Caco-2 (cell line): ENCODE measurements around the gene C18orf63. TPM values are rescaled to one million over a fixed set of nuclear protein-coding genes. Genes with fewer than 3 reads are reported as not detected.
"Not testable (repeated sequence)": the region's sequence is repeated elsewhere in the genome, so short reads cannot be mapped to it uniquely, and the experiment has no call there.

Source experiments
- BruUV-seq: library from RNA; stranded (reverse); fragments of 400-500 nt; replicated peaks from 2 replicates; lab custom pipeline; 2021; lab: Mats Ljungman, UMichigan
- CTCF ChIA-PET: fragments of 300-600 bp; sonication (Branson Sonifier 250); formaldehyde crosslinking; loops from one replicate; lab custom pipeline; 2022; ENCODE audit warnings: antibody characterized with exemption; lab: Charles Lee
- POLR2A ChIA-PET: fragments of 300-600 bp; sonication (Branson Sonifier 250); formaldehyde crosslinking; loops from one replicate; lab custom pipeline; 2022; ENCODE audit warnings: antibody characterized with exemption; lab: Charles Lee
- DNase-seq, 2 experiments: peaks; one replicate each; pipeline versions ENCODE4 v3.0.0 to v3.0.0-alpha.2; 2020 to 2022
- H3K27me3 ChIP-seq: replicated peaks from 2 replicates; pipeline ENCODE4 v1.6.0; 2011; ENCODE audit warnings: low read length; ENCODE audit not compliant: control insufficient read depth, insufficient read depth
- H3K36me3 ChIP-seq: 2 replicates; pipeline ENCODE4 v1.5.1; 2011; ENCODE audit warnings: low read length; ENCODE audit not compliant: control insufficient read depth, insufficient read depth
- H3K4me1 ChIP-seq: fragments of 250-450 bp; sonication (Bioruptor Pico); 2 replicates; pipeline ENCODE4 v1.5.1; 2020; ENCODE audit warnings: mild to moderate bottlenecking
- H3K4me3 ChIP-seq: 2 replicates; pipeline ENCODE4 v1.5.1; 2011; ENCODE audit warnings: low read depth, mild to moderate bottlenecking, control low read depth, low read length
- H3K9me3 ChIP-seq: fragments of 250-450 bp; sonication (Bioruptor Pico); 2 replicates; pipeline ENCODE4 v1.5.1; 2020; ENCODE audit warnings: mild to moderate bottlenecking, moderate library complexity
- H3K27ac Mint-ChIP-seq: one replicate; pipeline ENCODE4 v1.8.0; 2022; ENCODE audit warnings: mixed read lengths; ENCODE audit not compliant: unreplicated experiment
- H3K27me3 Mint-ChIP-seq: one replicate; pipeline ENCODE4 v1.8.0; 2022; ENCODE audit warnings: mixed read lengths; ENCODE audit not compliant: insufficient read depth, unreplicated experiment
- H3K36me3 Mint-ChIP-seq: one replicate; pipeline ENCODE4 v1.8.0; 2022; ENCODE audit warnings: mild to moderate bottlenecking, mixed read lengths; ENCODE audit not compliant: insufficient read depth, unreplicated experiment
- H3K4me1 Mint-ChIP-seq: one replicate; pipeline ENCODE4 v1.8.0; 2022; ENCODE audit warnings: low read depth, mixed read lengths; ENCODE audit not compliant: unreplicated experiment
- H3K4me3 Mint-ChIP-seq: one replicate; pipeline ENCODE4 v1.8.0; 2022; ENCODE audit warnings: mild to moderate bottlenecking, moderate library complexity, mixed read lengths; ENCODE audit not compliant: unreplicated experiment
- H3K9me3 Mint-ChIP-seq: one replicate; pipeline ENCODE4 v1.8.0; 2022; ENCODE audit warnings: mixed read lengths; ENCODE audit not compliant: unreplicated experiment
- CTCF ChIP-seq, 2 experiments: fragments of 200-600 bp in 1 of 2; IDR thresholded peaks; 1 replicate in 1 of 2; 2 replicates in 1 of 2; pipeline versions ENCODE4 v1.5.1 to v1.8.0; 2011 to 2022; ENCODE audit warnings: antibody characterized with exemption in 1 of 2, control low read depth in 1 of 2, inconsistent platforms in 1 of 2, low read depth in 1 of 2, low read length in 1 of 2, mild to moderate bottlenecking in 1 of 2, moderate library complexity in 1 of 2; ENCODE audit not compliant: insufficient read depth in 1 of 2, severe bottlenecking in 1 of 2, unreplicated experiment in 1 of 2
- intact Hi-C: fragments of 100-400 bp; cut with micrococcal nuclease; formaldehyde crosslinking; loops from one replicate; pipeline ENCODE4 v1.10.0; 2022; ENCODE audit not compliant: unreplicated experiment
- total RNA-seq: library from RNA; stranded (reverse); gene quantifications from 2 replicates; pipeline ENCODE4 v1.2.3, GENCODE V29; 2022

C18orf63 gene
- total RNA-seq, 1 experiment from 2014 or later: not detected

- CTCF ChIA-PET: interaction anchor here (1.1 kb wide), 1 partner anchor 33 kb away, joined by 3 read pairs; no protein-coding TSS in a partner anchor
- H3K27ac Mint-ChIP-seq: no peak overlapping the region
- no peak overlapping the region for H3K4me3 Mint-ChIP-seq
These were observed 10.6 kb downstream of the C18orf63 start for GRCh38 chr18:74326231-74326630.

GRCh38 chr18:74326791-74327190, 11.2 kb downstream of the C18orf63 start:
- DNase-seq, H3K27me3 ChIP-seq, H3K36me3 ChIP-seq, POLR2A ChIA-PET, H3K27ac Mint-ChIP-seq, intact Hi-C loops, H3K36me3 Mint-ChIP-seq, H3K4me3 Mint-ChIP-seq, H3K9me3 Mint-ChIP-seq, H3K9me3 ChIP-seq, BruUV-seq, H3K27me3 Mint-ChIP-seq, H3K4me3 ChIP-seq, H3K4me1 Mint-ChIP-seq: not testable (repeated sequence)
- H3K4me1 ChIP-seq: peaks cover 16% of the 10 kb centered on the region; the same call in 1 of the 2 replicates
- CTCF ChIA-PET: interaction anchor here (1.1 kb wide), 1 partner anchor 34 kb away, joined by 3 read pairs; no protein-coding TSS in a partner anchor

More at GRCh38 chr18:74326231-74326630, 10.6 kb downstream of the C18orf63 start:
- peaks cover 4% of the 10 kb centered on the region for H3K4me1 Mint-ChIP-seq
- intact Hi-C loops: no loop called here
- TF ChIP-seq CTCF (IDR thresholded peaks at IDR 0.05; ENCODE audit: insufficient read depth in 1 of 2, low read depth in 1 of 2, low read length in 1 of 2, severe bottlenecking in 1 of 2, unreplicated experiment in 1 of 2): no peak
- no peaks in the 10 kb centered on the region for H3K27me3 ChIP-seq
- DNase-seq: no peak
- POLR2A ChIA-PET: no interaction called here
- no peaks in the 10 kb centered on the region for H3K36me3 Mint-ChIP-seq
- peaks cover 16% of the 10 kb centered on the region; the same call in 1 of the 2 replicates for H3K4me1 ChIP-seq
- H3K9me3 ChIP-seq: no peaks in the 10 kb centered on the region
- no TSS peak for BruUV-seq
- no peaks in the 10 kb centered on the region for H3K9me3 Mint-ChIP-seq
- no peaks in the 10 kb centered on the region for H3K27me3 Mint-ChIP-seq
- H3K36me3 ChIP-seq: no peaks in the 10 kb centered on the region
- no peak overlapping the region for H3K4me3 ChIP-seq

GRCh38 chr18:74328206-74328605, 12.6 kb downstream of the C18orf63 start:
- no TSS peak for BruUV-seq
- no peak overlapping the region for H3K27ac Mint-ChIP-seq
- CTCF ChIA-PET: no interaction called here

More at GRCh38 chr18:74328206-74328605, 12.6 kb downstream of the C18orf63 start:
- no peak overlapping the region for H3K4me3 ChIP-seq
- H3K36me3 Mint-ChIP-seq: no peaks in the 10 kb centered on the region
- no peak overlapping the region for H3K4me3 Mint-ChIP-seq
- H3K4me1 ChIP-seq: peaks cover 16% of the 10 kb centered on the region; the same call in 1 of the 2 replicates
- POLR2A ChIA-PET: no interaction called here
- DNase-seq: no peak
- intact Hi-C loops: no loop called here
- no peaks in the 10 kb centered on the region for H3K27me3 ChIP-seq
- H3K27me3 Mint-ChIP-seq: no peaks in the 10 kb centered on the region
- H3K36me3 ChIP-seq: no peaks in the 10 kb centered on the region
- TF ChIP-seq CTCF (IDR thresholded peaks at IDR 0.05; ENCODE audit: insufficient read depth in 1 of 2, low read depth in 1 of 2, low read length in 1 of 2, severe bottlenecking in 1 of 2, unreplicated experiment in 1 of 2): no peak
- no peaks in the 10 kb centered on the region for H3K9me3 Mint-ChIP-seq
- H3K9me3 ChIP-seq: no peaks in the 10 kb centered on the region
- peaks cover 6% of the 10 kb centered on the region for H3K4me1 Mint-ChIP-seq
